Measurements from ENCODE around the gene OTC. TPM values are rescaled to one million over a fixed set of nuclear protein-coding genes. Genes with fewer than 3 reads are reported as not detected.

The OTC gene
- polyA plus RNA-seq, 1 donor (not counting 4 experiments of a cell fraction or from before 2014, with no cell fraction given), result not detected

GRCh38 chrX:38327775-38328081, 24.7 kb upstream of the OTC start:
- Histone ChIP-seq H3K9me1 (ENCODE audit: control insufficient read depth, extremely low read depth, insufficient read depth, low read length) (no peaks in the 10 kb centered on the region), H3K36me3 (ENCODE audit: control insufficient read depth in 2 of 2, extremely low read depth in 1 of 2, insufficient read depth in 2 of 2, low read length in 2 of 2) (no peaks in the 10 kb centered on the region), H3K27me3 (ENCODE audit: control insufficient read depth, extremely low read depth, insufficient read depth, low read length) (no peaks in the 10 kb centered on the region), H3K9me3 (ENCODE audit: control insufficient read depth, low read depth, low read length) (no peaks in the 10 kb centered on the region), H3K4me1 (ENCODE audit: control insufficient read depth, extremely low read depth, insufficient read depth, low read length) (no peaks in the 10 kb centered on the region), H3K4me3 (ENCODE audit: control insufficient read depth in 2 of 3, extremely low read depth in 1 of 3, insufficient read depth in 2 of 3, low read depth in 1 of 3, low read length in 3 of 3) (peak overlapping the region in 1 of 3 experiments; percentile 7), H3K27ac (ENCODE audit: control insufficient read depth, insufficient read depth, low read length) (no peak overlapping the region), H3K9ac (ENCODE audit: control insufficient read depth, extremely low read depth, insufficient read depth, low read length) (no peak overlapping the region), H3K79me2 (ENCODE audit: control insufficient read depth, insufficient read depth, low read length) (no peaks in the 10 kb centered on the region), H2AFZ (ENCODE audit: control insufficient read depth, low read length) (peak overlapping the region; percentile 77), H3K4me2 (ENCODE audit: control insufficient read depth, extremely low read depth, insufficient read depth, low read depth, low read length) (peak overlapping the region; percentile 27), H4K20me1 (ENCODE audit: control insufficient read depth, extremely low read depth, insufficient read depth, low read length) (no peaks in the 10 kb centered on the region)
- FAIRE-seq (no peak), DNase-seq (ENCODE audit: low read depth, low spot score) (no peak)
- TF ChIP-seq EZH2 (IDR thresholded peaks at IDR 0.05; ENCODE audit: low read length) (no peak), CTCF (optimal IDR thresholded peaks at IDR 0.05 in 1 of 3, IDR thresholded peaks at IDR 0.05 in 1 of 3, conservative IDR thresholded peaks at IDR 0.05 in 1 of 3; ENCODE audit: extremely low read depth in 1 of 3, insufficient read depth in 2 of 3, low read length in 3 of 3) (peak in 1 of 3 experiments; percentile 8)
- dilution Hi-C loops (cut with MboI; ENCODE audit: extremely low pct_ligation_motif_present, low sequenced_read_pairs), result no loop called here

- TF ChIP-seq CTCF (optimal IDR thresholded peaks at IDR 0.05 in 1 of 3, IDR thresholded peaks at IDR 0.05 in 1 of 3, conservative IDR thresholded peaks at IDR 0.05 in 1 of 3; ENCODE audit: extremely low read depth in 1 of 3, insufficient read depth in 2 of 3, low read length in 3 of 3), result no peak
- TF ChIP-seq EZH2 (IDR thresholded peaks at IDR 0.05; ENCODE audit: low read length), result no peak
- no peak for FAIRE-seq
- no peak overlapping the region for H3K4me3 ChIP-seq (ENCODE audit: control insufficient read depth in 2 of 3, extremely low read depth in 1 of 3, insufficient read depth in 2 of 3, low read depth in 1 of 3, low read length in 3 of 3)
Measured at GRCh38 chrX:38332505-38332904, 19.9 kb upstream of the OTC start.

More at GRCh38 chrX:38332505-38332904, 19.9 kb upstream of the OTC start:
- Histone ChIP-seq H3K9me1 (ENCODE audit: control insufficient read depth, extremely low read depth, insufficient read depth, low read length) (no peaks in the 10 kb centered on the region), H3K9me3 (ENCODE audit: control insufficient read depth, low read depth, low read length) (no peaks in the 10 kb centered on the region), H3K27ac (ENCODE audit: control insufficient read depth, insufficient read depth, low read length) (no peak overlapping the region), H2AFZ (ENCODE audit: control insufficient read depth, low read length) (no peak overlapping the region), H3K4me2 (ENCODE audit: control insufficient read depth, extremely low read depth, insufficient read depth, low read depth, low read length) (no peak overlapping the region), H3K36me3 (ENCODE audit: control insufficient read depth in 2 of 2, extremely low read depth in 1 of 2, insufficient read depth in 2 of 2, low read length in 2 of 2) (no peaks in the 10 kb centered on the region), H3K27me3 (ENCODE audit: control insufficient read depth, extremely low read depth, insufficient read depth, low read length) (no peaks in the 10 kb centered on the region), H4K20me1 (ENCODE audit: control insufficient read depth, extremely low read depth, insufficient read depth, low read length) (no peaks in the 10 kb centered on the region), H3K9ac (ENCODE audit: control insufficient read depth, extremely low read depth, insufficient read depth, low read length) (no peak overlapping the region), H3K4me1 (ENCODE audit: control insufficient read depth, extremely low read depth, insufficient read depth, low read length) (no peaks in the 10 kb centered on the region), H3K79me2 (ENCODE audit: control insufficient read depth, insufficient read depth, low read length) (no peaks in the 10 kb centered on the region)
- no peak for DNase-seq (ENCODE audit: low read depth, low spot score)
- dilution Hi-C loops (cut with MboI; ENCODE audit: extremely low pct_ligation_motif_present, low sequenced_read_pairs), result no loop called here
